ENCODE measurements around the gene SMIM35.

Gene SMIM35

GRCh38 chr11:118109231-118109630, 22.5 kb upstream of the SMIM35 start:
- peak; percentile 70 for DNase-seq (ENCODE audit: low spot score)

- DNase-seq (ENCODE audit: low spot score): no peak
Measured at GRCh38 chr11:118108513-118108912, 21.8 kb upstream of the SMIM35 start.

DNA sequence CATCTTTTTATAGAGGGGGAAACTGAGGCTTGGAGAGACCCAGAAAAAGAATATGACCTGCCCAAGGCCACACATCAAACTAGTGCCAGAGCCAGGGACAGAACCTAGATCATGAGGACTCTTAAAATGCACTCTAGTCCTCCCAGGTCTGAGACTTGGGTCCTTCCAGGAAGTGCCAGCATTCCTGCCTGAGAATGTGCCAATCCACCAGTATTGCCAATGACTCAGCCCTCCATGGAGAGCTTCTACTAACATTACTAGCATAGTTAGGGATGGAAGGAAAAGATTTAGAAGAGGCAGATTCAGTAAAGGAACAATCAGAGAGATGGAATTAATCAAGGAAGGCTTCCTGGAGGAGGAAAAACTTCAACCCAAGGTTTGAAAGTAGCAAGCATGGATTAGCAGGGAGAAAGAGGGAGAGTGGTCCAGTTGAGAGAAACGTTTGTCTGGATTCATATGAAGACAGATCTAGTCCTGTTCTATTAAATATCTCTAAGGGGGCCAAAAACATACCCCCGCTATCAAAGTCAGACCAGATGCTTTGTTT, 20.1 kb upstream of the SMIM35 start:
- DNase-seq (ENCODE audit: low spot score): peak; percentile 60

GRCh38 chr11:118105657-118106305, 19.0 kb upstream of the SMIM35 start:
- no peak for DNase-seq (ENCODE audit: low spot score)

GRCh38 chr11:118104491-118104890, 17.7 kb upstream of the SMIM35 start:
- no peak for DNase-seq (ENCODE audit: low spot score)

DNA sequence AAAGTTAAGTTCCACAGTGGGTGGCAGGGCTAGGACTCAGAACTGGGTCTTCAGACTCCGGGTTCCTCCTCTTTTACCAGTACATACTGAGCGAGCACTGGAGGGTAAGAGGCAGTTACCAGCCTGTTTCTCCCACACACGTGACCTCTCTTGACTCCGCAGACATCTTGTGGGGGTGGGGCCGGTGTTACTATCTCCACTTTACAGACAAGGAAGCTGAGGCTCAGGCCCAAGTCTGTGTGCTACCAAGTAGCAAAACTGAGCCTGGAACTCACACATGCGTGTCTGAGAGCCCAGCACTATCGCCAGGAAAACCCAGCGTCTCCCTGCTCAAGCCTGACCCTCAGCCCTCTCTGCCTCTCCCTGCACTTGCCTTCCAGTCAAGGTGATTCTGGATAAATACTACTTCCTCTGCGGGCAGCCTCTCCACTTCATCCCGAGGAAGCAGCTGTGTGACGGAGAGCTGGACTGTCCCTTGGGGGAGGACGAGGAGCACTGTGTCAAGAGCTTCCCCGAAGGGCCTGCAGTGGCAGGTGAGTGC, 16.0 kb upstream of the SMIM35 start:
- no peak for DNase-seq (ENCODE audit: low spot score)

GRCh38 chr11:118100691-118101232, 14.0 kb upstream of the SMIM35 start:
- no peak for DNase-seq (ENCODE audit: low spot score)

- no peak for DNase-seq (ENCODE audit: low spot score)
Measured at GRCh38 chr11:118099838-118100556, 13.2 kb upstream of the SMIM35 start.

GRCh38 chr11:118098996-118099837, 12.5 kb upstream of the SMIM35 start:
- no peak for DNase-seq (ENCODE audit: low spot score)

GRCh38 chr11:118095967-118096367, 9.2 kb upstream of the SMIM35 start:
- DNase-seq (ENCODE audit: low spot score): no peak

- DNase-seq (ENCODE audit: low spot score): no peak
Measured at GRCh38 chr11:118095493-118095892, 8.7 kb upstream of the SMIM35 start.

DNA sequence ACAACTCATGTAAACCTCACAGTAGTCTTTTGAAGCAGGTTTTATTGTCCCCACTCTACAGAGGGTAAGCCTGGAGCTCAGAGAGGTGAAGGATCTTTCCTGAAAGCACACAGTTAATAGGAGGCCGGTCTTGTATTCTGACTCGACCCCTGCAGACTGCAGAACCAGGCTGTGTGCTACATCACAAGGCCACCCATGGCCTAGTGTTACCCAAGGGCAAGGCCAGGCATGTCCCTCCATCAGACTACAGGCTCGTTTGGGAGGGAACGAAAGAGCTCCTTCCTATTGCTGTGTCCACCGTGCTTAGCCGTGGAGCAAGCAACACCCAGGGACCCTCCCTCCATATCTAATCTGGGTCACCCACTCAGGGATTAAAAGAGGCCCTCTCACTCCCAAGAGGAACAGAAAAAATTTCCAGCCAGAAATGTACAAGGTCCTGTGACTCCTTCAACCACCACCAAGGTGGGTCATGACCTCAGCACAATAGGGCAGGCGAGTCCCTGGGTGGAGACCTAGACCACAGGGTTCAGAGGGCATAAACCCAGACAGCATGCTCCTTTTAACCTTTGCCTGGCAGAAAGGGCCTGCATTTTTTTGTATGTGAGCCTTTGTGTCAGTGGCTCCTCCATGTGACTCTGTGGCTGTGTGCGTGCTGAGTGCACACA, 6.3 kb upstream of the SMIM35 start:
- DNase-seq (ENCODE audit: low spot score): no peak

- no peak for DNase-seq (ENCODE audit: low spot score)
Measured at GRCh38 chr11:118091690-118092089, 4.9 kb upstream of the SMIM35 start.

DNA sequence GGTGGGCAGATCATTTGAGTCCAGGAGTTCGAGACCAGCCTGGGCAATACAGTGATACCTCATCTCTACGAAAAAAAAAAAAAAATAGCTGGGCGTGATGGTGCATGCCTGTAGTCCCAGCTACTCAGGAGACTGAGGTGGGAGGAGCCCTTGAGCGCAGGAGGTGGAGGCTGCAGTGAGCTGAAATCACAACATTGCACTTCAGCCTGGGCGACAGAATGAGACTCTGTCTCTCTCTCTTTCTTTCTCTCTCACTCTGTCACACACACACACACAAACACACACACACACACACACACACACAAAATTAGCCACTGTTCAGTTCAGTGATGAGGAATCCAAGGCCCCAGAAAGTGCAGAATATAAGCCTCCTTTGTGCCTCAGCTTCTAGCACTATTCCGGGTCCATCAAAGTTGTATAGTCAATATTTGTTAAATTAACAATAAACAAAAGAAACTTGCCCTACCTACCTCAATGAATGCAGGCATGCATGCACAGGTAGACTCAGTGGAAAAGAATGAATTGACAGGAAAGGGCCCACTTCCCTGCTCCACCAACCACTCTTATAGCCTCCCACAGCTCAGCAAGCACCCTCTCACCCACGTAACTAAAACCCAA, 3.9 kb upstream of the SMIM35 start:
- DNase-seq (ENCODE audit: low spot score): no peak

- DNase-seq (ENCODE audit: low spot score): no peak
Measured at GRCh38 chr11:118088531-118088930, 1.8 kb upstream of the SMIM35 start.

- DNase-seq (ENCODE audit: low spot score): no peak
Measured at GRCh38 chr11:118087931-118088330, 1.2 kb upstream of the SMIM35 start.

GRCh38 chr11:118084656-118085055, 2.1 kb downstream of the SMIM35 start:
- DNase-seq (ENCODE audit: low spot score): no peak

- DNase-seq (ENCODE audit: low spot score): no peak
Measured at GRCh38 chr11:118084247-118084646, 2.5 kb downstream of the SMIM35 start.

DNA sequence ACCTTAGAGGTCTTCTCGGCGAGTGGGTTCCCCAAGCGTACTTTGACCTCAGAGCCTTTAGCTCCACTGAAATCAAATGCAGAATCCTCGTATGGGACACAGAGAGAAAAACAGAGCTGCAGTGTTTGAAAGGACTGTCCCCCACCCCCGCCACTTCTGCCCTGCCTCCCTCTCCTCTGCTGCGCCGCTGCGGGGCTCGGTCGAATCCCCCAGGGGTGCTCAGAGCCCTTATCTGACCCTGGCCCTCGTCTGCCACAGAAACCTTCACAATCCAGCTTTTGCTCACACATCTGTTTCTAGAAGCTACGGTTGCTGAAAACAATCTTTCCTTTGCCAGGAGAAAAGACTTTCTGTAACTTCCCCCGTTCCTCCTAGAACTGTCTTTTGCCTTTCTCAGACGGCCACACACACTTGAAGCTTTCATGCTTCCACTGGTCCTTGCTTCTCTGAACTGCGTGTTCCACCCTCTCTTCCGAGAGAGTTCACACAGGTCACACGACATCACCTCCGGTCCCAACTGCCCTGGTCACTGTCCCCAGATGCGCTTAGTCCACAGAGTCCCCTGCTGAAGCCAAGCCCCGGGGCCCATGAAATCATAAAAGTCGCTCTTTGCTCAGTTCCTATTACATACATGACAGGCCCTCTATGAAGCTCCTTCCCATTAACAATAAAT, 3.7 kb downstream of the SMIM35 start:
- no peak for DNase-seq (ENCODE audit: low spot score)

- no peak for DNase-seq (ENCODE audit: low spot score)
Measured at GRCh38 chr11:118081241-118081958, 5.4 kb downstream of the SMIM35 start.

Measured in AG08395 (cell line).